IPS-NIHi7 (cell line): Measurements from ENCODE around the gene KCNQ5.
"Not testable (repeated sequence)": the region's sequence is repeated elsewhere in the genome, so short reads cannot be mapped to it uniquely, and the experiment has no call there.

Experiments
- DNase-seq: peaks from one replicate; pipeline ENCODE4 v3.0.0; 2012; ENCODE audit warnings: mixed read lengths; ENCODE audit errors: extremely low spot score

The KCNQ5 gene

GRCh38 chr6:72950114-72950860 is 328.4 kb downstream of the KCNQ5 start:
- DNase-seq, result no peak

GRCh38 chr6:72952808-72953630 is 331.2 kb downstream of the KCNQ5 start:
- no peak for DNase-seq

GRCh38 chr6:72953971-72954381 is 332.1 kb downstream of the KCNQ5 start:
- DNase-seq, result no peak

- no peak for DNase-seq
These were observed 332.9 kb downstream of the KCNQ5 start for GRCh38 chr6:72954716-72955115.

- DNase-seq, result no peak
These were observed 333.8 kb downstream of the KCNQ5 start for GRCh38 chr6:72955666-72956065.

- DNase-seq, result no peak
These were observed 334.4 kb downstream of the KCNQ5 start for GRCh38 chr6:72956272-72956671.

GRCh38 chr6:72959821-72960220 is 338.0 kb downstream of the KCNQ5 start:
- DNase-seq, result no peak

- no peak for DNase-seq
These were observed 342.1 kb downstream of the KCNQ5 start for GRCh38 chr6:72963946-72964345.

GRCh38 chr6:72966628-72967280 is 344.9 kb downstream of the KCNQ5 start:
- DNase-seq, result no peak

GRCh38 chr6:72967329-72967728 is 345.5 kb downstream of the KCNQ5 start:
- no peak for DNase-seq

- no peak for DNase-seq
These were observed 346.8 kb downstream of the KCNQ5 start for GRCh38 chr6:72968704-72969103.

GRCh38 chr6:72969666-72970065 is 347.8 kb downstream of the KCNQ5 start:
- DNase-seq, result no peak

GRCh38 chr6:72972579-72972978 is 350.7 kb downstream of the KCNQ5 start:
- DNase-seq, result no peak

- no peak for DNase-seq
These were observed 352.4 kb downstream of the KCNQ5 start for GRCh38 chr6:72974276-72974675.

- no peak for DNase-seq
These were observed 353.5 kb downstream of the KCNQ5 start for GRCh38 chr6:72975352-72975752.

- no peak for DNase-seq
These were observed 354.6 kb downstream of the KCNQ5 start for GRCh38 chr6:72976484-72976883.

- no peak for DNase-seq
These were observed 355.2 kb downstream of the KCNQ5 start for GRCh38 chr6:72977114-72977513.

GRCh38 chr6:72978808-72979207 is 356.9 kb downstream of the KCNQ5 start:
- not testable (repeated sequence) for DNase-seq

- not testable (repeated sequence) for DNase-seq
These were observed 362.4 kb downstream of the KCNQ5 start for GRCh38 chr6:72984189-72984831.

- DNase-seq, result no peak
These were observed 363.3 kb downstream of the KCNQ5 start for GRCh38 chr6:72984981-72985665.

- no peak for DNase-seq
These were observed 365.4 kb downstream of the KCNQ5 start for GRCh38 chr6:72987301-72987700.
